ENCODE results near the gene ALDH3B2.

Gene ALDH3B2

DNA sequence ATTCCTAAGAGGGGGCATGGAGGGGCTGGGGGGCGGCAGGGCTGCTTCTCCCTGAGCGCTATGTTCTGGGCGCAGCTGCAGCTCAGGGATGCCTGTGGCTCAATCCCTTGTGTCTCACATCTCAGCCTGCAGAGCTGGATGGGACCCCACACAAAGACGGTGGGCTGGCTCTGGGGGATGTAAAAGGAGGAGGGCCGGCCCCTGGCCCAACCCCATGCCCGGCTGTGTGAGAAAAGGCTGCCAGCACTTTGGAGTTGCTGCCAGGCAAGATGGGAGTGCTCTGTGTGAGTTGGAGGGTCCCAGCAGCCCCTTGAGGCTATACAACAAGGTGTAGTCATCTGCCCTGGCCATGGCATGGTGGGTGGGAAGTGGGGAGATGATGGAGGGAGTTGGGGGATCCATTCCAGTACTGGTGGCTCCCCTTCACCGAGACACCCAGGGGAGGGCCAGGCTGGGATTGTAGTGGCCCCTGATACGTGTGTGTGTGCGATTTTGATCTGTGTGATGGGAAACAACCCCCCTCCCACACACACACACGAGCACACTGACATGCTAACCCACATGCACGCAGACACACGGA is 33.6 kb downstream of the ALDH3B2 start:
- TF ChIP-seq, protein P1, sequence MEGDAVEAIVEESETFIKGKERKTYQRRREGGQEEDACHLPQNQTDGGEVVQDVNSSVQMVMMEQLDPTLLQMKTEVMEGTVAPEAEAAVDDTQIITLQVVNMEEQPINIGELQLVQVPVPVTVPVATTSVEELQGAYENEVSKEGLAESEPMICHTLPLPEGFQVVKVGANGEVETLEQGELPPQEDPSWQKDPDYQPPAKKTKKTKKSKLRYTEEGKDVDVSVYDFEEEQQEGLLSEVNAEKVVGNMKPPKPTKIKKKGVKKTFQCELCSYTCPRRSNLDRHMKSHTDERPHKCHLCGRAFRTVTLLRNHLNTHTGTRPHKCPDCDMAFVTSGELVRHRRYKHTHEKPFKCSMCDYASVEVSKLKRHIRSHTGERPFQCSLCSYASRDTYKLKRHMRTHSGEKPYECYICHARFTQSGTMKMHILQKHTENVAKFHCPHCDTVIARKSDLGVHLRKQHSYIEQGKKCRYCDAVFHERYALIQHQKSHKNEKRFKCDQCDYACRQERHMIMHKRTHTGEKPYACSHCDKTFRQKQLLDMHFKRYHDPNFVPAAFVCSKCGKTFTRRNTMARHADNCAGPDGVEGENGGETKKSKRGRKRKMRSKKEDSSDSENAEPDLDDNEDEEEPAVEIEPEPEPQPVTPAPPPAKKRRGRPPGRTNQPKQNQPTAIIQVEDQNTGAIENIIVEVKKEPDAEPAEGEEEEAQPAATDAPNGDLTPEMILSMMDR (IDR thresholded peaks at IDR 0.05): no peak

DNA sequence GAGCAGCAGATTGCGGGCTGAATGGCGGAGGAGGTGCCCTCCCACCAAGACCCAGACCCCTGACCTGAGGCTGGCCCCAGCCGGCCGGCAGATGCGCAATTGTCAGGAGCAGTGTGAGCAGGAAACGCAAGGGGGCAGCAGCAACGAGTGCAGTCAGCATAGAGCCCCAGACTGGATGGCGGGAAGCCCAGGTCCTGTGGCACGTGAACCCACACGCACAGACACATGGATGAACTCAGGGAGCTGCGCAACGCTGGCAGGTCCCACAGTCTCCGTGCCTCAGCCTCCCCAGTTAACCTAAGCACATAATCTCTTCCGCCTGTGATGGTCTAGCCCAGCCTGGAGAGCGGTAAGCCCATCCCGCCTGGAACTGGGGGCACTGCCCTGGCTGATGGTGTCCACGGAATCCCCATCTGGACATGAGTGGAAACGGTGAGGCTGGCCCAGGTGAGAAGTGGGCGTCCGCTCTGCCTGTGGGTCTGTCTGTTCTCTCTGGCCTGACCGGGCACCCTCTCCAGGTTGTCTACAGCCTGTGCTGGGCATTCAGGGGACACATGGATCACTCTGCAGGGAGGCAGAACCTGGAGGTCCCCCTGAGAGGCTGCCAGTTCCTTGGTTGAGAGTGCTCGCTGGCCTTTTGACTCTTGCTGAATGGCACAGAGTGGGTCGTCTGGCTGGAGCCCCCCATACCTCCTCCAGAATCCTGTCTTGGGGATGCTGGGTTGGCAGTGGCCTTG is 34.2 kb downstream of the ALDH3B2 start:
- TF ChIP-seq, protein P1 (IDR thresholded peaks at IDR 0.05): no peak

GRCh38 chr11:67639438-67639859 is 35.0 kb downstream of the ALDH3B2 start, which contains the start of gene TBX10:
Gene TBX10, minus strand, starts transcription at chr11:67639763. Its CDS starts 291 bp downstream, at chr11:67639472.
- TF ChIP-seq, protein P1 (IDR thresholded peaks at IDR 0.05): no peak

- TF ChIP-seq, protein P1 (IDR thresholded peaks at IDR 0.05): no peak
Measured at GRCh38 chr11:67638535-67639437, 35.6 kb downstream of the ALDH3B2 start.

DNA sequence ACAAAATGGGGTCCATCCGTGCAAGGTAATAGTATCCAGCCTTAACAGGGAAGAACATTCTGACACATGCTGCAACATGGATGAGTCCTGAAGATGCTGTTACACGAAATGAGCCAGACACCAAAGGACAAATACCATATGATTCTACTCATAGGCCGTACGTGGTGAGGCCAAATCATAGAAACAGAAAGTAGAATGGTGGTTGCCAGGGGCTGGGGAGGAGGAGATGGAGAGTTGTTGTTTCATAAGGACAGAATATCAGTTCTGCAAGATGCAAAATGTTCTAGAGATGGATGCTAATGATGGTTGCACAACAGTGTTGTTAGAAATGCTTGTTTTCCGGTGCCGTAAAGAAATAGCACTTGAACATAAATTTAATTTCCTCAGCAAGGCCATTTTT is 37.5 kb downstream of the ALDH3B2 start:
- TF ChIP-seq, protein P1 (IDR thresholded peaks at IDR 0.05): no peak

DNA sequence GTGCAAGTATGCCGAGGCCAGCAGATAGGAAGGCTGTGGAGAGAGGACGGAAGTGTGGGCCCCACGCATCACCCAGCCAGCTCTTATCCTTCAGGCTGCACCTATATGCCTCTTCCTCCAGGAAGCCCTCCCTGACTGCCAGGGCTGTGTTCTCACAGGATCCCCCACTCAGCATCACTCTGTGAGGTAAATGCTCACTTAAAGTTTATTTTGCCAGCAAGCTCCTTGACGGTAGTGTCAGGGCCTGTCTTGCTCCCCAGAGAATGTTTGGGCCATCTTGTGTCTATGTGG is 39.2 kb downstream of the ALDH3B2 start:
- TF ChIP-seq, protein P1 (IDR thresholded peaks at IDR 0.05): no peak

- TF ChIP-seq, protein P1 (IDR thresholded peaks at IDR 0.05): no peak
Measured at GRCh38 chr11:67634366-67635230, 39.8 kb downstream of the ALDH3B2 start.

Data from LNCAP (cell line).